IgD-negative memory B cell (primary cell): ENCODE data around the gene KLK15. TPM values are rescaled to one million over a fixed set of nuclear protein-coding genes. Genes with fewer than 3 reads are reported as not detected.
"Not testable (repeated sequence)": the region's sequence is repeated elsewhere in the genome, so short reads cannot be mapped to it uniquely, and the experiment has no call there.

Experiments used
- H3K27ac Mint-ChIP-seq, 3 donors: one replicate each; pipeline ENCODE4 v1.8.0; 2020 to 2022; ENCODE audit warnings: mild to moderate bottlenecking in 3 of 3, mixed read lengths in 3 of 3, moderate library complexity in 1 of 3
- H3K27me3 Mint-ChIP-seq: one replicate; pipeline ENCODE4 v1.8.0; 2021; ENCODE audit warnings: mixed read lengths
- H3K36me3 Mint-ChIP-seq: one replicate; pipeline ENCODE4 v1.8.0; 2020; ENCODE audit warnings: mild to moderate bottlenecking, mixed read lengths
- H3K4me1 Mint-ChIP-seq, 3 donors: one replicate each; pipeline ENCODE4 v1.8.0; 2020 to 2022; ENCODE audit warnings: mixed read lengths in 3 of 3, mild to moderate bottlenecking in 1 of 3
- H3K4me3 Mint-ChIP-seq, 4 donors: one replicate each; pipeline ENCODE4 v1.8.0; 2020 to 2022; ENCODE audit warnings: mild to moderate bottlenecking in 4 of 4, mixed read lengths in 4 of 4, moderate library complexity in 3 of 4
- H3K9me3 Mint-ChIP-seq, 3 donors: one replicate each; pipeline ENCODE4 v1.8.0; 2020 to 2021; ENCODE audit warnings: mixed read lengths in 3 of 3, mild to moderate bottlenecking in 1 of 3
- polyA plus RNA-seq: library from polyadenylated mRNA; unstranded; fragments of 300-500 nt; fragmentation: Illumina TruSeq; gene quantifications from one replicate; pipeline ENCODE4 v1.2.3, GENCODE V29; 2021

Gene KLK15
- polyA plus RNA-seq, 1 donor from 2014 or later: not detected

DNA sequence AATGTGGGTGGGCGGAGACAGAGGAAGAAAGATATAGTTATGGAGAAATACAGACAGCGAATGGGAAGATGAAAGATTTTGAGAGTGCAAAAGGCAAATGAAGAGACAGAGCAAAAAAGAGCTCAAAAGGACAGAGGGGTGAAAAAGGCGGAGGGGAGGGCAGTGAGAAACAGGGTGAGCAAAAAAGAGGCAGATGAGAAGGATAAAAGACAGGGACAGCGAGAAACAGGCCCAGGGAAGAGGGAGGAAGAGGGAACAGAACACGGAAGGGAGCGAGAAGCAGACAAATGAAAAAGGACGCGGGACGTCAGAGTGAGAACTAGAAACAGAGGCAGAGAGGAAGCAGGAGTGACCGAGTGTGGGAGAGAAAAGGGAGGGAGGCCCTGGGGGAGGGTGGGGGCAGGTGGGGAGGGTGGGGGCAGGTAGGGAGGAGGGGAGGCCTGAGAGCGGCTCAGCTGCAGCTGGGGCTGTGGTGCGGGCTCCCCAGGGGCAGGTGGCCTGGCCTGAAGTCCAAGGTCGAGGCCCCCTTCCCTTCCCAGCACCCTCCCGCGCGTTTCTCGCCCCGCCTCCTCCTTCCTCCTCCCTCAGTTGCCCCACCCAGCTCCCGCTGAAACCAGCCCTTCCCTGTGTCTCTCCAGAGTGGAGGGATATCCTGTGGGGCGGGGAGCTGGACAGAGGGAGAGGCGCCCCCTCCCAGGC lies 12.7 kb downstream of the KLK15 start:
- H3K4me3 Mint-ChIP-seq: peak overlapping the region; percentile 36 to 86 (median 80)
- H3K4me1 Mint-ChIP-seq: peaks cover 33 to 48% (median 46%) of the 10 kb centered on the region in 3 donors
- H3K36me3 Mint-ChIP-seq: no peaks in the 10 kb centered on the region
- peak overlapping the region in 2 of 3 donors; percentile 0 to 48 for H3K27ac Mint-ChIP-seq
- no peaks in the 10 kb centered on the region for H3K9me3 Mint-ChIP-seq
- peaks cover 16% of the 10 kb centered on the region for H3K27me3 Mint-ChIP-seq

DNA sequence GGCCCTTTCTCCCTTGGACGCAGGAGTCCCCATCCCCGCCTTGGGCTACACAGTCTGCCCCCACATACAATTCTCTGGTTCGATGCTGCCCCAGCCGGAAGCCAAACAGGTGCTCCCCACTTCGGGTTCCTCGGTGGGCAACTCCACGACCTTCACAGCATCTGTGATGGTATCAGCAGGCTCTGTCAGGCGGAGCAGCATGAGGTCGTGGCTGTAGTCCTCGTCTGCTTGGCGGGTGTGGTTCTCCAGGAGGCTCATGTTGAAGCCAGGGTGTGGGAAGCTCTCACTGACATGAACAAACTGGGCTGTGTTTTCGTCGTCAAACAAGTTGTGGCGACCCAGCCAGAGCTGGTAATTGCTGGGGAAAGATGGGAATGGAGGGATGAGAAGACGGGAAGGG lies 13.3 kb downstream of the KLK15 start:
- Mint-ChIP-seq H3K27me3 (peaks cover 16% of the 10 kb centered on the region), H3K4me3 (peak overlapping the region; percentile 36 to 86 (median 80)), H3K27ac (peak overlapping the region; percentile 0 to 48 (median 47)), H3K4me1 (peaks cover 33 to 48% (median 46%) of the 10 kb centered on the region in 3 donors), H3K36me3 (no peaks in the 10 kb centered on the region), H3K9me3 (no peaks in the 10 kb centered on the region)

GRCh38 chr19:50819636-50820035 lies 13.7 kb downstream of the KLK15 start:
- Mint-ChIP-seq H3K36me3 (no peaks in the 10 kb centered on the region), H3K4me1 (peaks cover 33 to 48% (median 46%) of the 10 kb centered on the region in 3 donors), H3K27me3 (peaks cover 16% of the 10 kb centered on the region), H3K9me3 (no peaks in the 10 kb centered on the region), H3K4me3 (peak overlapping the region; percentile 36 to 86 (median 80)), H3K27ac (peak overlapping the region in 1 of 3 donors; percentile 47)

DNA sequence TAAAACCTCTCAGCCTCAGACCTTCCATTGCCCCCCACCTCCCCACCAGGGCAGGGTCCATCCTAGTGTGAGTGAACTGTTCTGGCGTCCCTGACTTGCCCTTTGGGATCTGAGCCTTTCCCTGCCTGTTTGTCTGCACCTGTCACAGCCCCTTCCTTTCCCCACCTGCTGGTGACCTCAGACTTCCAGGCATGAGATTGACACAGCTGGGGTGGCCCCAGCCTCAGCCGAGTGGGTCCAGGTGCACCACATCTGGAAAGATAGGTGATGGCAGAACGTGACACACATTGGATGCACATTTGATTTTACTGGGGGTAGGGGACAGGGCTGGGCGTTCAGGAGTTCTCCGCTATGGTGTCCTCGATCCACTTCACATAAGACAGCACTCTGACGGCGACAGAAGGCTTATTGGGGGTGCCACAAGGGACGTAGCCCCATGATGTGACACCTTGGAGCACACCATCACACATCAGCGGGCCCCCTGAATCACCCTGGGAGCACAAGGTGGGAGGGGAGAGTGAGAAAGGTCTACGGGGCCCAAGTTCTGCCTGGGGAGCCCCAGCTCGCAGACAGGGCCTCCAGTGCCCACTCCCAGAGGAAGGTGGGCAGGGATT lies 14.4 kb downstream of the KLK15 start:
- Mint-ChIP-seq H3K9me3 (no peaks in the 10 kb centered on the region), H3K36me3 (no peaks in the 10 kb centered on the region), H3K27ac (peak overlapping the region; percentile 51 to 85 (median 85)), H3K27me3 (peaks cover 16% of the 10 kb centered on the region), H3K4me1 (peaks cover 29 to 48% (median 46%) of the 10 kb centered on the region in 3 donors), H3K4me3 (peak overlapping the region; percentile 79 to 95 (median 88))

- H3K27ac Mint-ChIP-seq: peak overlapping the region in 2 of 3 donors; percentile 85 to 86
- peaks cover 16% of the 10 kb centered on the region for H3K27me3 Mint-ChIP-seq
These were observed 15.2 kb downstream of the KLK15 start for GRCh38 chr19:50817941-50818858.

GRCh38 chr19:50815439-50815838 lies 17.9 kb downstream of the KLK15 start:
- H3K9me3 Mint-ChIP-seq: no peaks in the 10 kb centered on the region
- H3K36me3 Mint-ChIP-seq: no peaks in the 10 kb centered on the region
- H3K27ac Mint-ChIP-seq: no peak overlapping the region
- peaks cover 14% of the 10 kb centered on the region for H3K27me3 Mint-ChIP-seq
- H3K4me1 Mint-ChIP-seq: peaks cover 26 to 30% (median 26%) of the 10 kb centered on the region in 3 donors
- H3K4me3 Mint-ChIP-seq: peak overlapping the region in 1 of 4 donors; percentile 78

More at GRCh38 chr19:50817941-50818858, 15.2 kb downstream of the KLK15 start:
- Mint-ChIP-seq H3K36me3 (no peaks in the 10 kb centered on the region), H3K9me3 (no peaks in the 10 kb centered on the region), H3K4me1 (peaks cover 29 to 46% (median 45%) of the 10 kb centered on the region in 3 donors), H3K4me3 (peak overlapping the region; percentile 79 to 95 (median 88))

DNA sequence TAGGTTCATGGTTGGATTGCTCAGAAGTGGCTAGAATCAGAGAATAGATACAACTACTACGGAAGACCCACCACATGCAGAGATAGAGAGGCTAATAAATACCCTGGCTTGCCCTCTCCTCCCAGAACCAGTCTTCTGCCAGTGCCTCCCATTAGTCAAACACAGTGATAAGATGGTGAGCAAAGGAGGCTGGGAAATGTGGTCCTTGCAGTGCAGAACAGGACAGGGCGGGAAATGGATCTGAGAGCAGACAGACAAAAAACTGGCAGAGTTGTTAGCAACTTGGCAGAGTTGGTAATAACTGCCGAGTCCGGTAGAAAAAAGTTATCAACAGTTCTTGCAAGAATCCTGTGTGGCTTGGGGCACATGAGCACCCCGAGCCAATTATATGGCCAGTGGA lies 18.5 kb downstream of the KLK15 start:
- Mint-ChIP-seq H3K4me3 (peak overlapping the region in 2 of 4 donors; percentile 14 to 50), H3K27ac (no peak overlapping the region), H3K4me1 (peaks cover 21 to 24% (median 21%) of the 10 kb centered on the region in 3 donors), H3K27me3 (peaks cover 9% of the 10 kb centered on the region), H3K9me3 (no peaks in the 10 kb centered on the region), H3K36me3 (no peaks in the 10 kb centered on the region)

DNA sequence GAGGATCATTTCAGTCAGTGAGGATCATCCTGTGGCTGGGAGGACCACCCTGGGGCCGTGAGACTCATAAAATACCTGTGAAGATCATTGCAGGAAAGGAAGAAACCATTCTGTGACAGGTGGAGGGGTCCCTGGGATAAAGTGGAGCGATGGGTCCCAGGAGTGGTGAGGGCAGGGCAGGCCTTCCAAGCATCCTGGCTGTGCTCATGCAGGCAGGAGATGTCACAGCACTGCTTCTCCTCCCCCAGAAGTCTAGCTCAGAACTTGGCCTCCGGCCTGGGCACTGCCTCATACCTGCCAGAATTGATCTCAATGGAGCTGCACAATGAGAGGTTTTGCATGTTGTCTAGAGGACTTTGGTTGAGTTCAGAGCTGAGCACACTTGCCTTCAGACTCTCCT lies 20.9 kb downstream of the KLK15 start:
- H3K4me3 Mint-ChIP-seq: peak overlapping the region in 1 of 4 donors; percentile 2
- H3K36me3 Mint-ChIP-seq: no peaks in the 10 kb centered on the region
- H3K27me3 Mint-ChIP-seq: peaks cover 2% of the 10 kb centered on the region
- no peak overlapping the region for H3K27ac Mint-ChIP-seq
- peaks cover 0 to 1% (median 0%) of the 10 kb centered on the region in 3 donors for H3K9me3 Mint-ChIP-seq
- peaks cover 5 to 9% (median 6%) of the 10 kb centered on the region in 3 donors for H3K4me1 Mint-ChIP-seq

DNA sequence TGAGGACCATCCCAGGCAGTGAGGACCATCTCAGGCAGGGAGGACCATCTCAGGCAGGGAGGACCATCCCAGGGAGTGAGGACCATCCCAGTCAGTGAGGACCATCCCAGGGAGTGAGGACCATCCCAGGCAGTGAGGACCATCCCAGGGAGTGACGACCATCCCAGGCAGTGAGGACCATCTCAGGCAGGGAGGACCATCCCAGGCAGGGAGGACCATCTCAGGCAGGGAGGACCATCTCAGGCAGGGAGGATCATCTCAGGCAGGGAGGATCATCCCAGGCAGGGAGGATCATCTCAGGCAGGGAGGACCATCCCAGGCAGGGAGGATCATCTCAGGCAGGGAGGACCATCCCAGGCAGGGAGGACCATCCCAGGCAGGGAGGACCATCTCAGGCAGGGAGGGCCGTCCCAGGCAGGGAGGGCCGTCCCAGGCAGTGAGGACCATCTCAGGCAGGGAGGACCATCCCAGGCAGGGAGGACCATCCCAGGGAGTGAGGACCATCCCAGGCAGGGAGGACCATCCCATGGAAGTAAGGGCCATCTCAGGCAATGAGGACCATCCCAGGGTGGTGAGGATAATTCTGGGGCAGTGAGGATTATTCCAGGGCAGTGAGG lies 21.6 kb downstream of the KLK15 start:
- not testable (repeated sequence) for H3K27ac Mint-ChIP-seq, H3K36me3 Mint-ChIP-seq, H3K4me1 Mint-ChIP-seq, H3K27me3 Mint-ChIP-seq, H3K4me3 Mint-ChIP-seq, H3K9me3 Mint-ChIP-seq

GRCh38 chr19:50808856-50809255 lies 24.5 kb downstream of the KLK15 start:
- Mint-ChIP-seq H3K36me3 (no peaks in the 10 kb centered on the region), H3K27me3 (peaks cover 1% of the 10 kb centered on the region), H3K27ac (peak overlapping the region in 1 of 3 donors; percentile 32), H3K4me3 (peak overlapping the region in 1 of 4 donors; percentile 42), H3K9me3 (peaks cover 0 to 3% (median 0%) of the 10 kb centered on the region in 3 donors), H3K4me1 (peaks cover 7 to 10% (median 8%) of the 10 kb centered on the region in 3 donors)

- H3K36me3 Mint-ChIP-seq: peaks cover 5% of the 10 kb centered on the region
- H3K27me3 Mint-ChIP-seq: no peaks in the 10 kb centered on the region
These were observed 28.7 kb downstream of the KLK15 start for GRCh38 chr19:50804420-50805272.

GRCh38 chr19:50803633-50804419 lies 29.5 kb downstream of the KLK15 start:
- Mint-ChIP-seq H3K27me3 (no peaks in the 10 kb centered on the region), H3K4me3 (peak overlapping the region; percentile 95 to 100 (median 99)), H3K36me3 (peaks cover 5% of the 10 kb centered on the region), H3K27ac (peak overlapping the region; percentile 100), H3K4me1 (peaks cover 15 to 28% (median 24%) of the 10 kb centered on the region in 3 donors), H3K9me3 (peaks cover 0 to 3% (median 0%) of the 10 kb centered on the region in 3 donors)

More at GRCh38 chr19:50804420-50805272, 28.7 kb downstream of the KLK15 start:
- Mint-ChIP-seq H3K27ac (peak overlapping the region; percentile 100), H3K9me3 (peaks cover 0 to 3% (median 0%) of the 10 kb centered on the region in 3 donors), H3K4me3 (peak overlapping the region; percentile 95 to 100 (median 99)), H3K4me1 (peaks cover 15 to 28% (median 24%) of the 10 kb centered on the region in 3 donors)

DNA sequence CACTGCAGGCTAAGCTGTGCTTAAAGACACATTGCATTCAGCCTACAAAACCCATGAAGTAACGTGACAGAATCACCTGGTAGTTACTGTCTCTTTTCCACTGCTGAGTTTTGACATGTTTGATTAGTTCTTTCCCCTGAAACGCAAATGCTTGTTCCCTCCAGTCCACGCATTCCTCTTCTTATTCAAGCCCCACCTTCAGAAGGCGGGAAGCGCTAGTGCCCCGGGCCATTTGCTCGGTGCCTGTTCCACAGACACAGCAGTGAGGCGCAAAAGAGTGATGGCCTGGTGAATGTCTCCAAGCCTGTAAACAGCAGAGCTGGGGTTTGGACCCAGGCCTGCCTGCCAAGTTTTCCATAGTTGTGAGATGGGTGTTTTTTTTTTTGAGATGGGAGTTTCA lies 32.3 kb downstream of the KLK15 start:
- Mint-ChIP-seq H3K9me3 (peaks cover 0 to 2% (median 0%) of the 10 kb centered on the region in 3 donors), H3K4me3 (peak overlapping the region in 1 of 4 donors; percentile 46), H3K4me1 (peaks cover 15 to 28% (median 21%) of the 10 kb centered on the region in 3 donors), H3K27me3 (no peaks in the 10 kb centered on the region), H3K27ac (peak overlapping the region in 2 of 3 donors; percentile 6 to 96), H3K36me3 (peaks cover 5% of the 10 kb centered on the region)
